Adrenal gland (tissue), 12 donors: ENCODE results near the gene RPL39L. TPM values are rescaled to one million over a fixed set of nuclear protein-coding genes. Genes with fewer than 3 reads are reported as not detected.
A peak's percentile ranks its signal among the peaks of the same experiment; 100 is the strongest.

ENCODE experiments used
- DNase-seq, 7 donors: peaks; one replicate each; pipeline ENCODE4 v3.0.0-alpha.2; 2019 to 2020
- H3K27ac ChIP-seq, 5 donors: fragments of 200-600 bp; sonication (generic) in 4 of 5; 1 replicate in 3 of 5; 2 replicates in 2 of 5; pipeline versions ENCODE4 v1.5.1 to v1.8.0; 2016 to 2020; ENCODE audit warnings: mild to moderate bottlenecking in 1 of 5
- H3K27me3 ChIP-seq: fragments of 200-600 bp; 2 replicates; pipeline ENCODE4 v1.8.0; 2021
- H3K36me3 ChIP-seq, 2 donors: fragments of 200-600 bp; replicated peaks in 1 of 2; 1 replicate in 1 of 2; 2 replicates in 1 of 2; pipeline versions ENCODE4 v1.5.1 to v1.8.0; 2018 to 2022
- H3K4me1 ChIP-seq, 2 donors: fragments of 200-600 bp; replicated peaks in 1 of 2; 1 replicate in 1 of 2; 2 replicates in 1 of 2; pipeline versions ENCODE4 v1.5.1 to v1.8.0; 2018 to 2021
- H3K4me3 ChIP-seq, 4 donors: fragments of 200-600 bp; sonication (generic) in 3 of 4; one replicate each; pipeline ENCODE4 v1.5.1; 2016 to 2018
- H3K9me3 ChIP-seq, 3 donors: fragments of 200-600 bp; sonication (generic) in 1 of 3; replicated peaks in 1 of 3; 1 replicate in 2 of 3; 2 replicates in 1 of 3; pipeline versions ENCODE4 v1.5.1 to v1.8.0; 2016 to 2021
- CTCF ChIP-seq, 6 experiments: fragments of 450-650 bp in 4 of 6; fragments of 200-600 bp in 2 of 6; sonication (generic) in 1 of 6; IDR thresholded peaks; 1 replicate in 5 of 6; 2 replicates in 1 of 6; pipeline versions ENCODE4 v1.5.1 to v1.8.0; 2016 to 2021; ENCODE audit warnings: antibody characterized with exemption in 6 of 6, mild to moderate bottlenecking in 2 of 6, moderate library complexity in 1 of 6
- POLR2A ChIP-seq, 2 donors: fragments of 450-650 bp; IDR thresholded peaks; one replicate each; pipeline ENCODE4 v1.6.1; 2017; ENCODE audit warnings: antibody characterized with exemption in 2 of 2, mild to moderate bottlenecking in 2 of 2, moderate library complexity in 1 of 2
- WGBS, 4 donors: extraction: QIAGEN DNeasy Blood & Tissue Kit in 2 of 4; methylation state at CpG; one replicate each; pipeline versions ENCODE4 v1.1.5 to v1.1.7; 2013 to 2017; 5-methylcytosine and 5-hydroxymethylcytosine counted together
- intact Hi-C, 2 donors: fragments of 100-400 bp; cut with DNase I; formaldehyde crosslinking; loops; one replicate each; pipeline versions ENCODE4 v1.14.1 to v1.15.0; 2022 to 2023
- polyA plus RNA-seq, 3 donors: library from polyadenylated mRNA; stranded (reverse); fragments of 200-250 nt in 2 of 3; fragments of 350-450 nt in 1 of 3; fragmentation: Illumina TruSeq in 1 of 3; extraction: RNeasy Lipid Tissue Mini Kit (QIAGEN cat#74804) in 1 of 3; gene quantifications; one replicate each; pipeline ENCODE4 v1.2.3, GENCODE V29; 2013 to 2014
- total RNA-seq, 9 donors: library from RNA; depleted of rRNA in 4 of 9; stranded (reverse); fragments of >200 nt in 4 of 9; fragments of 120-200 nt in 1 of 9; fragmentation: NEBNext Ultra II Directional in 1 of 9; extraction: Animal tissue kit (Norgen Biotek cat#: 25700) in 1 of 9; gene quantifications; one replicate each; pipeline versions ENCODE4 v1.1.0 to v1.2.4, GENCODE V29; 2013 to 2023
- donor health status: healthy with polysubstance abuse.
- donor health status: Bipolar disorder and iron deficiency.
- donor health status: DM: yes; HTN: yes; CAD: no.
- donor health status: DM: no; HTN: no; CAD: no.
- donor health status: DM: no; HTN: no; CAD: no.
- donor health status: DM: yes; HTN: yes; CAD: no.

The RPL39L gene
- total and polyA plus RNA-seq, 12 donors, result 1.5 to 17.9 (median 3.1) TPM

GRCh38 chr3:187104342-187104741 lies 35.0 kb downstream of the RPL39L start:
- no peak overlapping the region for H3K4me3 ChIP-seq
- WGBS, 4 donors, result 91 to 95% (median 93%) methylated on average over 3 to 7 of the region's 7 CpGs
- intact Hi-C loops, result no loop called here
- H3K9me3 ChIP-seq, result no peaks in the 10 kb centered on the region
- H3K27ac ChIP-seq, result no peak overlapping the region
- no peak for DNase-seq
- peaks cover 4 to 14% of the 10 kb centered on the region in 2 donors for H3K4me1 ChIP-seq
- TF ChIP-seq CTCF (IDR thresholded peaks at IDR 0.05), result no peak
- TF ChIP-seq POLR2A (IDR thresholded peaks at IDR 0.05), result no peak
- H3K36me3 ChIP-seq, result no peaks in the 10 kb centered on the region
- H3K27me3 ChIP-seq, result no peaks in the 10 kb centered on the region

GRCh38 chr3:187103251-187103650 lies 36.0 kb downstream of the RPL39L start:
- DNase-seq, result no peak
- no peak overlapping the region for H3K27ac ChIP-seq

GRCh38 chr3:187102073-187102634 lies 37.1 kb downstream of the RPL39L start:
- no peaks in the 10 kb centered on the region for H3K27me3 ChIP-seq
- H3K9me3 ChIP-seq, result no peaks in the 10 kb centered on the region
- H3K4me1 ChIP-seq, result peaks cover 4 to 14% of the 10 kb centered on the region in 2 donors
- no peak for DNase-seq
- intact Hi-C loops, result no loop called here
- 88 to 100% (median 91%) methylated on average over 1 of the region's 1 CpG for WGBS, 4 donors
- no peak for TF ChIP-seq CTCF (IDR thresholded peaks at IDR 0.05)
- no peak for TF ChIP-seq POLR2A (IDR thresholded peaks at IDR 0.05)
- H3K4me3 ChIP-seq, result peak overlapping the region in 3 of 4 donors; percentile 7 to 30 (median 19)
- H3K36me3 ChIP-seq, result no peaks in the 10 kb centered on the region
- H3K27ac ChIP-seq, result peak overlapping the region in 3 of 5 donors; percentile 4 to 49 (median 31)

More at GRCh38 chr3:187103251-187103650, 36.0 kb downstream of the RPL39L start:
- intact Hi-C loops, result no loop called here
- Histone ChIP-seq H3K36me3 (no peaks in the 10 kb centered on the region), H3K27me3 (no peaks in the 10 kb centered on the region), H3K4me3 (no peak overlapping the region), H3K4me1 (peaks cover 4 to 14% of the 10 kb centered on the region in 2 donors), H3K9me3 (no peaks in the 10 kb centered on the region)
- TF ChIP-seq POLR2A (IDR thresholded peaks at IDR 0.05) (no peak), CTCF (IDR thresholded peaks at IDR 0.05) (no peak)
- WGBS, 4 donors, result 85 to 99% (median 94%) methylated on average over 5 of the region's 5 CpGs

- Histone ChIP-seq H3K4me3 (peak overlapping the region in 3 of 4 donors; percentile 7 to 30 (median 19)), H3K36me3 (no peaks in the 10 kb centered on the region), H3K27ac (peak overlapping the region in 3 of 5 donors; percentile 4 to 49 (median 31)), H3K9me3 (no peaks in the 10 kb centered on the region), H3K4me1 (peaks cover 4 to 14% of the 10 kb centered on the region in 2 donors), H3K27me3 (no peaks in the 10 kb centered on the region)
- DNase-seq, result peak; percentile 61 to 86 (median 73)
- intact Hi-C loops, result no loop called here
- WGBS, 4 donors, result 42 to 53% (median 49%) methylated on average over 9 of the region's 9 CpGs
- TF ChIP-seq CTCF (IDR thresholded peaks at IDR 0.05), result no peak
- TF ChIP-seq POLR2A (IDR thresholded peaks at IDR 0.05), result no peak
Observed at GRCh38 chr3:187101184-187102072, 37.9 kb downstream of the RPL39L start.
